Liver (tissue), 9 donors: ENCODE data around the gene NRG2. TPM values are rescaled to one million over a fixed set of nuclear protein-coding genes. Genes with fewer than 3 reads are reported as not detected.

Source experiments
- DNase-seq: peaks from one replicate; pipeline ENCODE4 v3.0.0-alpha.2; 2017; ENCODE audit warnings: low spot score
- H3K27ac ChIP-seq, 2 donors: one replicate each; pipeline ENCODE4 v1.7.0; 2013; ENCODE audit warnings: inconsistent platforms in 2 of 2, low read length in 2 of 2, control low read depth in 1 of 2, low read depth in 1 of 2, mild to moderate bottlenecking in 1 of 2
- H3K27me3 ChIP-seq, 4 donors: one replicate each; pipeline versions ENCODE4 v1.6.1 to v1.7.0; 2013; ENCODE audit warnings: low read length in 3 of 4, inconsistent platforms in 1 of 4, mild to moderate bottlenecking in 1 of 4, moderate library complexity in 1 of 4; ENCODE audit not compliant: control insufficient read depth in 4 of 4, insufficient read depth in 4 of 4
- H3K36me3 ChIP-seq, 4 donors: one replicate each; pipeline versions ENCODE4 v1.6.1 to v1.7.0; 2013; ENCODE audit warnings: low read length in 3 of 4, mild to moderate bottlenecking in 3 of 4, low read depth in 1 of 4, moderate library complexity in 1 of 4; ENCODE audit not compliant: control insufficient read depth in 4 of 4, insufficient read depth in 3 of 4
- H3K4me1 ChIP-seq, 4 donors: one replicate each; pipeline versions ENCODE4 v1.6.1 to v1.7.0; 2013; ENCODE audit warnings: low read length in 3 of 4, mild to moderate bottlenecking in 3 of 4, moderate library complexity in 1 of 4; ENCODE audit not compliant: control insufficient read depth in 4 of 4, insufficient read depth in 4 of 4
- H3K4me3 ChIP-seq, 3 donors: one replicate each; pipeline versions ENCODE4 v1.6.1 to v1.7.0; 2013; ENCODE audit warnings: low read length in 3 of 3, control low read depth in 1 of 3, low read depth in 1 of 3, mild to moderate bottlenecking in 1 of 3
- H3K9ac ChIP-seq, 2 donors: one replicate each; pipeline ENCODE4 v1.7.0; 2013; ENCODE audit warnings: low read length in 2 of 2, mild to moderate bottlenecking in 2 of 2, moderate library complexity in 2 of 2, control low read depth in 1 of 2, low read depth in 1 of 2
- H3K9me3 ChIP-seq, 4 donors: one replicate each; pipeline versions ENCODE4 v1.6.1 to v1.7.0; 2013; ENCODE audit warnings: low read length in 3 of 4; ENCODE audit not compliant: control insufficient read depth in 4 of 4
- ATF3 ChIP-seq: IDR thresholded peaks from 2 replicates; pipeline ENCODE4 v1.6.1; 2016; ENCODE audit warnings: antibody characterized with exemption
- CTCF ChIP-seq: fragments of 150-350 bp; IDR thresholded peaks from 2 replicates; pipeline ENCODE4 v1.5.1; 2017; ENCODE audit warnings: improper control_type of control experiment, low read depth, low read length; ENCODE audit not compliant: missing input control
- EGR1 ChIP-seq, 2 donors: IDR thresholded peaks; 2 replicates each; pipeline ENCODE4 v1.6.1; 2016 to 2018; ENCODE audit warnings: antibody characterized with exemption in 2 of 2, low read depth in 2 of 2
- FOXA1 ChIP-seq: IDR thresholded peaks from 2 replicates; pipeline ENCODE4 v1.6.1; 2016; ENCODE audit warnings: antibody characterized with exemption
- FOXA2 ChIP-seq: IDR thresholded peaks from 2 replicates; pipeline ENCODE4 v1.6.1; 2016; ENCODE audit warnings: antibody characterized with exemption
- GABPA ChIP-seq, 2 donors: IDR thresholded peaks in 1 of 2; conservative IDR thresholded peaks in 1 of 2; 2 replicates each; pipeline ENCODE4 v1.6.1; 2016; ENCODE audit warnings: antibody characterized with exemption in 2 of 2, mild to moderate bottlenecking in 1 of 2, moderate library complexity in 1 of 2
- HNF4A ChIP-seq, 2 donors: conservative IDR thresholded peaks; 2 replicates each; pipeline ENCODE4 v1.6.1; 2016; ENCODE audit warnings: antibody characterized with exemption in 2 of 2, mild to moderate bottlenecking in 2 of 2
- HNF4G ChIP-seq: IDR thresholded peaks from 2 replicates; pipeline ENCODE4 v1.6.1; 2016; ENCODE audit warnings: antibody characterized with exemption
- JUND ChIP-seq, 2 donors: IDR thresholded peaks; 2 replicates each; pipeline ENCODE4 v1.6.1; 2016; ENCODE audit warnings: antibody characterized with exemption in 2 of 2
- MAX ChIP-seq: IDR thresholded peaks from 2 replicates; pipeline ENCODE4 v1.6.1; 2016; ENCODE audit warnings: antibody characterized with exemption
- NR2F2 ChIP-seq: IDR thresholded peaks from 2 replicates; pipeline ENCODE4 v1.6.1; 2016; ENCODE audit warnings: antibody characterized with exemption
- RAD21 ChIP-seq, 2 donors: IDR thresholded peaks; 2 replicates each; pipeline ENCODE4 v1.6.1; 2016; ENCODE audit warnings: antibody characterized with exemption in 2 of 2, mild to moderate bottlenecking in 2 of 2
- REST ChIP-seq: IDR thresholded peaks from 2 replicates; pipeline ENCODE4 v1.6.1; 2016; ENCODE audit warnings: antibody characterized with exemption, mild to moderate bottlenecking
- RXRA ChIP-seq, 2 donors: IDR thresholded peaks; 2 replicates each; pipeline ENCODE4 v1.6.1; 2017 to 2018; ENCODE audit warnings: antibody characterized with exemption in 2 of 2, mild to moderate bottlenecking in 1 of 2
- SP1 ChIP-seq: IDR thresholded peaks from 2 replicates; pipeline ENCODE4 v1.6.1; 2018; ENCODE audit warnings: antibody characterized with exemption, mild to moderate bottlenecking
- TAF1 ChIP-seq: conservative IDR thresholded peaks from 2 replicates; pipeline ENCODE4 v1.6.1; 2016; ENCODE audit warnings: antibody characterized with exemption, mild to moderate bottlenecking
- YY1 ChIP-seq: IDR thresholded peaks from 2 replicates; pipeline ENCODE4 v1.6.1; 2016; ENCODE audit warnings: antibody characterized with exemption, mild to moderate bottlenecking
- ZBTB33 ChIP-seq: IDR thresholded peaks from 2 replicates; pipeline ENCODE4 v1.6.1; 2016; ENCODE audit warnings: antibody characterized with exemption
- WGBS: extraction: QIAGEN DNeasy Blood & Tissue Kit; methylation state at CpG from one replicate; pipeline ENCODE4 v1.1.7; 2013; 5-methylcytosine and 5-hydroxymethylcytosine counted together
- polyA plus RNA-seq, 2 donors: library from polyadenylated mRNA; stranded (reverse) in 1 of 2; unstranded in 1 of 2; fragments of 200-250 nt in 1 of 2; fragments of >200 nt in 1 of 2; fragmentation: Nextera tagmentation in 1 of 2; extraction: Ambion mirVana in 1 of 2; gene quantifications; one replicate each; pipeline versions ENCODE4 v1.2.1 to v1.2.3, GENCODE V29; 2013 to 2015
- total RNA-seq, 2 donors: library from RNA; depleted of rRNA; stranded (reverse); fragments of >200 nt; gene quantifications; one replicate each; pipeline ENCODE4 v1.2.3, GENCODE V29; 2014
- donor health status: healthy.
- donor health status: healthy.
- donor health status: healthy.
- donor health status: healthy.
- donor health status: healthy.

NRG2 gene
- total and polyA plus RNA-seq, 4 donors, result 0.07 to 0.08 TPM; not detected in 2

GRCh38 chr5:139861021-139861888, 181.8 kb downstream of the NRG2 start:
- H3K9ac ChIP-seq, result no peak overlapping the region
- no peak overlapping the region for H3K27ac ChIP-seq

GRCh38 chr5:139859013-139859412, 184.1 kb downstream of the NRG2 start:
- Histone ChIP-seq H3K4me3 (no peak overlapping the region), H3K9me3 (no peaks in the 10 kb centered on the region), H3K27ac (no peak overlapping the region), H3K9ac (no peak overlapping the region), H3K27me3 (no peaks in the 10 kb centered on the region), H3K36me3 (no peaks in the 10 kb centered on the region), H3K4me1 (no peaks in the 10 kb centered on the region)
- 84% methylated on average over 2 of the region's 2 CpGs for WGBS
- TF ChIP-seq FOXA2 (no peak), ATF3 (no peak), EGR1 (IDR thresholded peaks at IDR 0.05; ENCODE audit: low read depth in 2 of 2) (no peak), HNF4A (conservative IDR thresholded peaks at IDR 0.05) (no peak), SP1 (no peak), CTCF (no peak), MAX (no peak), TAF1 (no peak), REST (no peak), YY1 (no peak), RXRA (IDR thresholded peaks at IDR 0.05) (no peak), HNF4G (no peak), NR2F2 (no peak), JUND (IDR thresholded peaks at IDR 0.05) (no peak), ZBTB33 (no peak), RAD21 (IDR thresholded peaks at IDR 0.05) (no peak), GABPA (IDR thresholded peaks at IDR 0.05 in 1 of 2, conservative IDR thresholded peaks at IDR 0.05 in 1 of 2) (no peak), FOXA1 (no peak)
- no peak for DNase-seq

More at GRCh38 chr5:139861021-139861888, 181.8 kb downstream of the NRG2 start:
- Histone ChIP-seq H3K36me3 (no peaks in the 10 kb centered on the region), H3K4me3 (no peak overlapping the region), H3K27me3 (no peaks in the 10 kb centered on the region), H3K4me1 (peaks cover 0 to 11% (median 5%) of the 10 kb centered on the region in 4 donors), H3K9me3 (no peaks in the 10 kb centered on the region)
- TF ChIP-seq NR2F2, result no peak
- TF ChIP-seq SP1, result no peak
- no peak for TF ChIP-seq HNF4G
- TF ChIP-seq RAD21 (IDR thresholded peaks at IDR 0.05), result no peak
- WGBS, result 87% methylated on average over 15 of the region's 15 CpGs
- no peak for DNase-seq
